H1 (cell line): ENCODE measurements around the gene MACROD1. TPM values are rescaled to one million over a fixed set of nuclear protein-coding genes. Genes with fewer than 3 reads are reported as not detected.

ENCODE experiments used
- ATF2 ChIP-seq: IDR thresholded peaks from 2 replicates; pipeline ENCODE4 v1.6.1; 2012; ENCODE audit warnings: low read length, inconsistent platforms
- BCL11A ChIP-seq, 2 experiments: IDR thresholded peaks; one replicate each; pipeline ENCODE4 v1.6.1; 2011; ENCODE audit warnings: low read depth in 2 of 2, low read length in 2 of 2, mild to moderate bottlenecking in 2 of 2
- BRCA1 ChIP-seq: IDR thresholded peaks from 2 replicates; pipeline ENCODE4 v1.6.1; 2012; ENCODE audit warnings: low read depth, low read length, improper control_type of control experiment
- CTCF ChIP-seq, 3 experiments: IDR thresholded peaks; 1 replicate in 2 of 3; 2 replicates in 1 of 3; pipeline versions ENCODE4 v1.5.1 to v1.6.1; 2011; ENCODE audit warnings: low read length in 3 of 3, mild to moderate bottlenecking in 3 of 3, inconsistent platforms in 2 of 3, low read depth in 1 of 3, moderate library complexity in 1 of 3; ENCODE audit not compliant: insufficient read depth in 1 of 3; ENCODE audit errors: control extremely low read depth in 1 of 3
- E2F6 ChIP-seq: IDR thresholded peaks from 2 replicates; pipeline ENCODE4 v1.6.1; 2012; ENCODE audit warnings: inconsistent platforms
- GTF2F1 ChIP-seq: IDR thresholded peaks from 2 replicates; pipeline ENCODE4 v1.6.1; 2012; ENCODE audit warnings: low read depth, low read length, improper control_type of control experiment, borderline replicate concordance
- JUND ChIP-seq: IDR thresholded peaks from 2 replicates; pipeline ENCODE4 v1.6.1; 2011; ENCODE audit warnings: mild to moderate bottlenecking, improper control_type of control experiment, low read length
- MAFK ChIP-seq: IDR thresholded peaks from 2 replicates; pipeline ENCODE4 v1.6.1; 2012; ENCODE audit warnings: low read depth, mild to moderate bottlenecking, improper control_type of control experiment, low read length
- SP4 ChIP-seq: IDR thresholded peaks from 2 replicates; pipeline ENCODE4 v1.6.1; 2012; ENCODE audit warnings: low read length, inconsistent platforms
- YY1 ChIP-seq: IDR thresholded peaks from 2 replicates; pipeline ENCODE4 v1.6.1; 2011; ENCODE audit warnings: low read depth, mild to moderate bottlenecking, low read length
- polyA plus RNA-seq, 7 experiments: library from polyadenylated mRNA; depleted of rRNA in 3 of 7; stranded (reverse) in 5 of 7; unstranded in 2 of 7; fragments of >200 nt in 5 of 7; fragments of 200-250 nt in 2 of 7; gene quantifications; 1 replicate in 5 of 7; 2 replicates in 1 of 7; 4 replicates in 1 of 7; pipeline versions ENCODE4 v1.2.1 to v1.2.3, GENCODE V29; 2011 to 2013; ENCODE audit warnings: missing spikeins in 2 of 7, mixed read lengths in 2 of 7
- total RNA-seq: library from RNA; stranded (reverse); fragmentation: NEBNext Ultra II Directional; extraction: Animal tissue kit (Norgen Biotek cat#: 25700); gene quantifications from 2 replicates; pipeline ENCODE4 v1.2.1, GENCODE V29; 2021

Gene MACROD1
- total and polyA plus RNA-seq, 2 of the 8 experiments (the other 6 are each of a cell fraction or from before 2014, with no cell fraction given): 19.5 to 34.1 TPM

GRCh38 chr11:63986156-63986931 is 179.6 kb downstream of the MACROD1 start, which contains the start of gene OTUB1 (continued):
- TF ChIP-seq BRCA1 (no peak), MAFK (no peak), YY1 (peak; percentile 96), BCL11A (IDR thresholded peaks at IDR 0.05; ENCODE audit: low read depth in 2 of 2, low read length in 2 of 2) (no peak), JUND (no peak), CTCF (IDR thresholded peaks at IDR 0.05; ENCODE audit: control extremely low read depth in 1 of 3, insufficient read depth in 1 of 3, low read depth in 1 of 3, low read length in 3 of 3) (peak in 1 of 3 experiments; percentile 19; a peak in 1 of 4 replicates), SP4 (0 out of 2 replicates have a peak, but pooled peaks have one; percentile 36), GTF2F1 (peak; percentile 83; the same call in 1 of the 2 replicates), ATF2 (peak; percentile 56; the same call in 1 of the 2 replicates), E2F6 (0 out of 2 replicates have a peak, but pooled peaks have one; percentile 17)
